HCT116 (cell line): ENCODE measurements around the gene BNC2. TPM values are rescaled to one million over a fixed set of nuclear protein-coding genes. Genes with fewer than 3 reads are reported as not detected.

Source experiments
- ATAC-seq: fragments of 200-7000 bp; cut with Tn5 transposase; 2 replicates; pipeline ENCODE4 v1.9.1; 2020; ENCODE audit warnings: mild to moderate bottlenecking, moderate library complexity
- BruUV-seq: library from RNA; stranded (reverse); fragments of 400-500 nt; replicated peaks from 2 replicates; lab custom pipeline; 2021; lab: Mats Ljungman, UMichigan
- CTCF ChIA-PET: fragments of 300-600 bp; sonication (Branson Sonifier 250); formaldehyde crosslinking; loops from one replicate; lab custom pipeline; 2021; ENCODE audit warnings: antibody characterized with exemption; lab: Charles Lee
- POLR2A ChIA-PET: fragments of 300-600, 350-600 bp; sonication (Branson Sonifier 250); formaldehyde crosslinking; loops from one replicate; lab custom pipeline; 2021; ENCODE audit warnings: antibody characterized with exemption; lab: Charles Lee
- RAD21 ChIA-PET, 2 experiments: fragments of 300-600 bp; sonication (Branson Sonifier 250); formaldehyde crosslinking; loops; one replicate each; lab custom pipeline; 2023; ENCODE audit warnings: low total read pairs in 2 of 2; ENCODE audit not compliant: uncharacterized antibody in 2 of 2, unreplicated experiment in 2 of 2, low non-redundant PET in 1 of 2; lab: Charles Lee
- DNase-seq: peaks from one replicate; pipeline ENCODE4 v3.0.0-alpha.2; 2010; ENCODE audit warnings: low read depth, low spot score
- H2AFZ ChIP-seq: fragments of 200-600 bp; shearing (Covaris generic), sonication (generic); 2 replicates; pipeline ENCODE4 v1.6.1; 2017; ENCODE audit warnings: low read depth, mixed run types, mixed read lengths, antibody characterized with exemption, low read length; ENCODE audit not compliant: poor library complexity, severe bottlenecking
- H3K27ac ChIP-seq: 2 replicates; pipeline ENCODE4 v1.5.1; 2012; ENCODE audit warnings: low read depth, low read length
- H3K27me3 ChIP-seq: fragments of 200-600 bp; sonication (generic); 2 replicates; pipeline ENCODE4 v1.6.1; 2016; ENCODE audit warnings: mixed run types, low read length, mixed read lengths; ENCODE audit not compliant: insufficient read depth
- H3K36me3 ChIP-seq, 2 experiments: fragments of 200-500 bp in 1 of 2; fragments of 200-600 bp in 1 of 2; sonication (Bioruptor generic) in 1 of 2; sonication (generic) in 1 of 2; 2 replicates each; pipeline versions ENCODE4 v1.5.1 to v1.6.1; 2014 to 2016; ENCODE audit warnings: low read length in 2 of 2, inconsistent platforms in 1 of 2, mixed read lengths in 1 of 2, mixed run types in 1 of 2; ENCODE audit not compliant: insufficient read depth in 2 of 2, control insufficient read depth in 1 of 2
- H3K4me1 ChIP-seq, 2 experiments: fragments of 200-600 bp in 1 of 2; sonication (generic) in 1 of 2; 2 replicates each; pipeline versions ENCODE4 v1.5.1 to v1.6.1; 2012 to 2017; ENCODE audit warnings: low read length in 2 of 2, inconsistent platforms in 1 of 2, mild to moderate bottlenecking in 1 of 2, mixed read lengths in 1 of 2, mixed run types in 1 of 2, moderate library complexity in 1 of 2; ENCODE audit not compliant: insufficient read depth in 2 of 2, control insufficient read depth in 1 of 2
- H3K4me2 ChIP-seq: fragments of 200-600 bp; sonication (generic); 2 replicates; pipeline ENCODE4 v1.6.1; 2017; ENCODE audit warnings: mixed run types, low read length, mixed read lengths
- H3K4me3 ChIP-seq, 2 experiments: fragments of 200-600 bp in 1 of 2; sonication (generic) in 1 of 2; replicated peaks in 1 of 2; 2 replicates each; pipeline ENCODE4 v1.5.1; 2011 to 2016; ENCODE audit warnings: low read length in 2 of 2, control low read depth in 1 of 2, low read depth in 1 of 2, mild to moderate bottlenecking in 1 of 2, mixed read lengths in 1 of 2, mixed run types in 1 of 2
- H3K79me2 ChIP-seq: fragments of 200-600 bp; sonication (generic); 2 replicates; pipeline ENCODE4 v1.6.1; 2017; ENCODE audit warnings: mild to moderate bottlenecking, mixed run types, low read length, moderate library complexity, mixed read lengths; ENCODE audit not compliant: insufficient read depth
- H3K9ac ChIP-seq: fragments of 200-600 bp; sonication (generic); 2 replicates; pipeline ENCODE4 v1.6.1; 2016; ENCODE audit warnings: low read length, mixed read lengths
- H3K9me2 ChIP-seq: fragments of 200-600 bp; sonication (generic), shearing (Covaris generic); 2 replicates; pipeline ENCODE4 v1.6.1; 2017; ENCODE audit warnings: mixed run types, mild to moderate bottlenecking, moderate library complexity; ENCODE audit not compliant: insufficient read depth
- H3K9me3 ChIP-seq, 2 experiments: fragments of 200-500 bp in 1 of 2; fragments of 200-600 bp in 1 of 2; sonication (Bioruptor generic) in 1 of 2; sonication (generic) in 1 of 2; 2 replicates each; pipeline ENCODE4 v1.6.1; 2014 to 2017; ENCODE audit warnings: low read length in 2 of 2, mixed read lengths in 2 of 2, inconsistent platforms in 1 of 2, low read depth in 1 of 2, mild to moderate bottlenecking in 1 of 2, mixed run types in 1 of 2, moderate library complexity in 1 of 2; ENCODE audit not compliant: control insufficient read depth in 1 of 2, insufficient read depth in 1 of 2
- H4K20me1 ChIP-seq: fragments of 200-600 bp; sonication (generic), shearing (Covaris generic); 2 replicates; pipeline ENCODE4 v1.6.1; 2017; ENCODE audit warnings: mixed run types, mild to moderate bottlenecking, moderate library complexity; ENCODE audit not compliant: insufficient read depth
- ATF3 ChIP-seq: IDR thresholded peaks from 2 replicates; pipeline ENCODE4 v1.6.1; 2012
- CBX3 ChIP-seq: IDR thresholded peaks from 2 replicates; pipeline ENCODE4 v1.6.1; 2012; ENCODE audit warnings: low read depth
- CEBPB ChIP-seq: IDR thresholded peaks from 2 replicates; pipeline ENCODE4 v1.6.1; 2012; ENCODE audit warnings: low read depth
- CTCF ChIP-seq, 3 experiments: fragments of 200-600 bp in 1 of 3; sonication (generic) in 1 of 3; IDR thresholded peaks in 2 of 3; conservative IDR thresholded peaks in 1 of 3; 2 replicates each; pipeline ENCODE4 v1.5.1; 2012 to 2017; ENCODE audit warnings: low read depth in 2 of 3, low read length in 2 of 3, antibody characterized with exemption in 1 of 3, borderline replicate concordance in 1 of 3, control low read depth in 1 of 3, mild to moderate bottlenecking in 1 of 3, mixed read lengths in 1 of 3, mixed run types in 1 of 3, moderate library complexity in 1 of 3; ENCODE audit not compliant: insufficient read depth in 1 of 3
- EZH2 ChIP-seq: fragments of 200-600 bp; sonication (generic); IDR thresholded peaks from 2 replicates; pipeline ENCODE4 v1.6.1; 2017; ENCODE audit warnings: antibody characterized with exemption, mixed run types
- EZH2phosphoT487 ChIP-seq: fragments of 200-600 bp; IDR thresholded peaks from 2 replicates; pipeline ENCODE4 v1.6.1; 2018; ENCODE audit warnings: antibody characterized with exemption, borderline replicate concordance
- FOSL1 ChIP-seq: IDR thresholded peaks from 2 replicates; pipeline ENCODE4 v1.6.1; 2012; ENCODE audit warnings: low read depth
- JUND ChIP-seq: IDR thresholded peaks from 2 replicates; pipeline ENCODE4 v1.6.1; 2012
- MAX ChIP-seq: IDR thresholded peaks from 2 replicates; pipeline ENCODE4 v1.6.1; 2012
- RAD21 ChIP-seq: IDR thresholded peaks from 2 replicates; pipeline ENCODE4 v1.6.1; 2012; ENCODE audit warnings: low read depth, mild to moderate bottlenecking
- REST ChIP-seq: IDR thresholded peaks from 2 replicates; pipeline ENCODE4 v1.6.1; 2012; ENCODE audit warnings: low read depth
- SIN3A ChIP-seq: IDR thresholded peaks from 2 replicates; pipeline ENCODE4 v1.6.1; 2012; ENCODE audit warnings: low read depth
- SRF ChIP-seq: IDR thresholded peaks from 2 replicates; pipeline ENCODE4 v1.6.1; 2012; ENCODE audit warnings: low read depth
- TCF7L2 ChIP-seq: IDR thresholded peaks from 2 replicates; pipeline ENCODE4 v1.7.0; 2011; ENCODE audit warnings: borderline replicate concordance, inconsistent platforms; ENCODE audit not compliant: insufficient read depth, insufficient read length; ENCODE audit errors: extremely low read depth
- ZBTB33 ChIP-seq: IDR thresholded peaks from 2 replicates; pipeline ENCODE4 v1.6.1; 2011; ENCODE audit warnings: mild to moderate bottlenecking, low read length, moderate library complexity; ENCODE audit not compliant: insufficient replicate concordance; ENCODE audit errors: extremely low read depth
- intact Hi-C: fragments of 100-400 bp; cut with micrococcal nuclease; formaldehyde crosslinking; loops from 2 replicates; pipeline ENCODE4 v1.10.0; 2022
- total RNA-seq: library from RNA; stranded (reverse); gene quantifications from one replicate; pipeline ENCODE4 v1.2.1, GENCODE V29; 2021; ENCODE audit not compliant: unreplicated experiment

The BNC2 gene
- total RNA-seq, 1 experiment from 2014 or later: 0.37 TPM

GRCh38 chr9:16784002-16784401 is 86.5 kb downstream of the BNC2 start:
- ChIA-PET CTCF (no interaction called here), POLR2A (no interaction called here), RAD21 (no interaction called here)
- Histone ChIP-seq H3K9me3 (no peaks in the 10 kb centered on the region; a peak in 1 of 4 replicates), H3K79me2 (no peaks in the 10 kb centered on the region), H3K9me2 (no peaks in the 10 kb centered on the region), H3K36me3 (no peaks in the 10 kb centered on the region), H3K9ac (no peak overlapping the region), H4K20me1 (no peaks in the 10 kb centered on the region), H3K4me2 (no peak overlapping the region), H3K27ac (no peak overlapping the region), H3K4me1 (no peaks in the 10 kb centered on the region), H2AFZ (no peak overlapping the region), H3K27me3 (no peaks in the 10 kb centered on the region), H3K4me3 (no peak overlapping the region)
- DNase-seq: no peak
- no peak for TF ChIP-seq SRF
- no peak for TF ChIP-seq MAX
- no peak for TF ChIP-seq CEBPB
- no peak for TF ChIP-seq JUND
- TF ChIP-seq CTCF (IDR thresholded peaks at IDR 0.05 in 2 of 3, conservative IDR thresholded peaks at IDR 0.05 in 1 of 3; ENCODE audit: borderline replicate concordance in 1 of 3, insufficient read depth in 1 of 3, low read depth in 2 of 3, low read length in 2 of 3): no peak
- no peak for TF ChIP-seq EZH2
- TF ChIP-seq SIN3A: no peak
- no peak for TF ChIP-seq REST
- TF ChIP-seq CBX3: no peak
- TF ChIP-seq ZBTB33: no peak
- no peak for TF ChIP-seq EZH2phosphoT487
- TF ChIP-seq TCF7L2: no peak
- no peak for TF ChIP-seq FOSL1
- no peak for TF ChIP-seq ATF3
- no peak for TF ChIP-seq RAD21
- ATAC-seq: no peak
- no TSS peak for BruUV-seq
- intact Hi-C loops: no loop called here
